ENCODE measurements around the gene ZNF638.

- TF ChIP-seq, protein P1, sequence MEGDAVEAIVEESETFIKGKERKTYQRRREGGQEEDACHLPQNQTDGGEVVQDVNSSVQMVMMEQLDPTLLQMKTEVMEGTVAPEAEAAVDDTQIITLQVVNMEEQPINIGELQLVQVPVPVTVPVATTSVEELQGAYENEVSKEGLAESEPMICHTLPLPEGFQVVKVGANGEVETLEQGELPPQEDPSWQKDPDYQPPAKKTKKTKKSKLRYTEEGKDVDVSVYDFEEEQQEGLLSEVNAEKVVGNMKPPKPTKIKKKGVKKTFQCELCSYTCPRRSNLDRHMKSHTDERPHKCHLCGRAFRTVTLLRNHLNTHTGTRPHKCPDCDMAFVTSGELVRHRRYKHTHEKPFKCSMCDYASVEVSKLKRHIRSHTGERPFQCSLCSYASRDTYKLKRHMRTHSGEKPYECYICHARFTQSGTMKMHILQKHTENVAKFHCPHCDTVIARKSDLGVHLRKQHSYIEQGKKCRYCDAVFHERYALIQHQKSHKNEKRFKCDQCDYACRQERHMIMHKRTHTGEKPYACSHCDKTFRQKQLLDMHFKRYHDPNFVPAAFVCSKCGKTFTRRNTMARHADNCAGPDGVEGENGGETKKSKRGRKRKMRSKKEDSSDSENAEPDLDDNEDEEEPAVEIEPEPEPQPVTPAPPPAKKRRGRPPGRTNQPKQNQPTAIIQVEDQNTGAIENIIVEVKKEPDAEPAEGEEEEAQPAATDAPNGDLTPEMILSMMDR (IDR thresholded peaks at IDR 0.05; ENCODE audit: insufficient read depth, low read depth, low read length), result no peak
- no peak for TF ChIP-seq EZH2 (IDR thresholded peaks at IDR 0.05; ENCODE audit: insufficient read depth, low read length)
Measured at GRCh38 chr2:71422786-71423185, 91.2 kb downstream of the ZNF638 start.
